Measurements from ENCODE around the gene F11R. TPM values are rescaled to one million over a fixed set of nuclear protein-coding genes. Genes with fewer than 3 reads are reported as not detected.
"Not testable (repeated sequence)": the region's sequence is repeated elsewhere in the genome, so short reads cannot be mapped to it uniquely, and the experiment has no call there.

F11R gene
- total RNA-seq, 1 donor from 2014 or later: 87.0 TPM

GRCh38 chr1:160950657-160951056 is 70.3 kb downstream of the F11R start:
- DNase-seq (ENCODE audit: low read depth): no peak
- Histone ChIP-seq H3K4me3 (ENCODE audit: low read depth, low read length) (no peak overlapping the region), H3K27me3 (ENCODE audit: control insufficient read depth, insufficient read depth, low read length) (no peaks in the 10 kb centered on the region), H3K36me3 (ENCODE audit: control insufficient read depth, insufficient read depth, low read length) (no peaks in the 10 kb centered on the region)
- no peak for TF ChIP-seq CTCF (IDR thresholded peaks at IDR 0.05; ENCODE audit: insufficient read depth, low read length, poor library complexity, severe bottlenecking)

- no peak for DNase-seq (ENCODE audit: low read depth)
- no peak overlapping the region for H3K4me3 ChIP-seq (ENCODE audit: low read depth, low read length)
- no peak for TF ChIP-seq CTCF (IDR thresholded peaks at IDR 0.05; ENCODE audit: insufficient read depth, low read length, poor library complexity, severe bottlenecking)
- H3K27me3 ChIP-seq (ENCODE audit: control insufficient read depth, insufficient read depth, low read length): no peaks in the 10 kb centered on the region
- H3K36me3 ChIP-seq (ENCODE audit: control insufficient read depth, insufficient read depth, low read length): no peaks in the 10 kb centered on the region
Measured at GRCh38 chr1:160949881-160950280, 71.1 kb downstream of the F11R start.

- not testable (repeated sequence) for H3K36me3 ChIP-seq (ENCODE audit: control insufficient read depth, insufficient read depth, low read length); DNase-seq (ENCODE audit: low read depth); H3K27me3 ChIP-seq (ENCODE audit: control insufficient read depth, insufficient read depth, low read length); H3K4me3 ChIP-seq (ENCODE audit: low read depth, low read length)
Measured at GRCh38 chr1:160949216-160949880, 71.6 kb downstream of the F11R start.

- H3K27me3 ChIP-seq (ENCODE audit: control insufficient read depth, insufficient read depth, low read length); H3K36me3 ChIP-seq (ENCODE audit: control insufficient read depth, insufficient read depth, low read length); DNase-seq (ENCODE audit: low read depth); H3K4me3 ChIP-seq (ENCODE audit: low read depth, low read length): not testable (repeated sequence)
Measured at GRCh38 chr1:160947174-160947759, 73.7 kb downstream of the F11R start.

GRCh38 chr1:160945881-160946280 is 75.1 kb downstream of the F11R start:
- not testable (repeated sequence) for DNase-seq (ENCODE audit: low read depth); H3K27me3 ChIP-seq (ENCODE audit: control insufficient read depth, insufficient read depth, low read length); H3K36me3 ChIP-seq (ENCODE audit: control insufficient read depth, insufficient read depth, low read length)

More at GRCh38 chr1:160945881-160946280, 75.1 kb downstream of the F11R start:
- not testable (repeated sequence) for H3K4me3 ChIP-seq (ENCODE audit: low read depth, low read length)

Other genes with a start within 250 kb of the F11R start
- not detected in 2 replicates for gene LY9, start 225.0 kb downstream of the F11R start, total RNA-seq
- gene CD244, start 158.3 kb downstream of the F11R start, total RNA-seq: not detected in 2 replicates
- not detected in 2 replicates for gene ITLN1, start 136.0 kb downstream of the F11R start, total RNA-seq
- not detected in 2 replicates for gene ITLN2, start 66.3 kb downstream of the F11R start, total RNA-seq
- 112 and 116 TPM in 2 replicates for gene TSTD1, start 17.8 kb upstream of the F11R start, total RNA-seq
- gene USF1, start 24.8 kb upstream of the F11R start, total RNA-seq: 45.9 and 55.7 TPM in 2 replicates
- 0.07 and 0.42 TPM in 2 replicates for gene ARHGAP30, start 48.7 kb upstream of the F11R start, total RNA-seq
- 13.1 and 13.6 TPM in 2 replicates for gene NECTIN4, start 68.4 kb upstream of the F11R start, total RNA-seq
- 2.9 and 3.1 TPM in 2 replicates for gene KLHDC9, start 77.2 kb upstream of the F11R start, total RNA-seq
- gene PFDN2, start 96.9 kb upstream of the F11R start, total RNA-seq: 98.4 and 132 TPM in 2 replicates
- gene NIT1, start 97.0 kb upstream of the F11R start, total RNA-seq: 28.7 and 35.8 TPM in 2 replicates
- 29.3 and 42.1 TPM in 2 replicates for gene DEDD, start 111.5 kb upstream of the F11R start, total RNA-seq
- 59.6 and 85.0 TPM in 2 replicates for gene UFC1, start 132.8 kb upstream of the F11R start, total RNA-seq
- gene USP21, start 138.3 kb upstream of the F11R start, total RNA-seq: 10.5 and 12.6 TPM in 2 replicates
- gene PPOX, start 145.3 kb upstream of the F11R start, total RNA-seq: 20.4 and 28.3 TPM in 2 replicates
- gene B4GALT3, start 156.4 kb upstream of the F11R start, total RNA-seq: 39.4 and 45.7 TPM in 2 replicates
- gene ADAMTS4, start 177.9 kb upstream of the F11R start, total RNA-seq: 0.21 and 0.33 TPM in 2 replicates
- gene NDUFS2, start 181.2 kb upstream of the F11R start, total RNA-seq: 92.4 and 96.9 TPM in 2 replicates
- not detected in 2 replicates for gene FCER1G, start 194.1 kb upstream of the F11R start, total RNA-seq
- not detected in 2 replicates for gene APOA2, start 202.5 kb upstream of the F11R start, total RNA-seq
- gene TOMM40L, start 204.9 kb upstream of the F11R start, total RNA-seq: 6.2 and 8.0 TPM in 2 replicates
- gene NR1I3, start 217.1 kb upstream of the F11R start, total RNA-seq: not detected in 2 replicates
- not detected in 2 replicates for gene PCP4L1, start 237.6 kb upstream of the F11R start, total RNA-seq

Data from kidney epithelial cell (primary cell).